GM23248 (cell line): ENCODE data around the gene MFNG. TPM values are rescaled to one million over a fixed set of nuclear protein-coding genes. Genes with fewer than 3 reads are reported as not detected.
A peak's percentile ranks its signal among the peaks of the same experiment; 100 is the strongest.

Source experiments
- DNase-seq: peaks from one replicate; pipeline ENCODE4 v3.0.0-alpha.2; 2015
- H2AFZ ChIP-seq: fragments of 200-600 bp; sonication (generic); 2 replicates; pipeline ENCODE4 v1.6.1; 2016; ENCODE audit warnings: antibody characterized with exemption
- H3F3A ChIP-seq: fragments of 200-600 bp; sonication (generic); 2 replicates; pipeline ENCODE4 v1.6.1; 2016; ENCODE audit warnings: mild to moderate bottlenecking, antibody characterized with exemption, mixed run types; ENCODE audit not compliant: insufficient read depth
- H3K27ac ChIP-seq: fragments of 200-600 bp; sonication (generic); 2 replicates; pipeline ENCODE4 v1.5.1; 2016; ENCODE audit warnings: mild to moderate bottlenecking
- H3K27me3 ChIP-seq: fragments of 200-600 bp; sonication (generic); replicated peaks from 2 replicates; pipeline ENCODE4 v1.6.1; 2016; ENCODE audit warnings: mild to moderate bottlenecking; ENCODE audit not compliant: insufficient read depth
- H3K36me3 ChIP-seq: fragments of 200-600 bp; sonication (generic); 2 replicates; pipeline ENCODE4 v1.6.1; 2016; ENCODE audit warnings: low read depth, mild to moderate bottlenecking
- H3K4me1 ChIP-seq: fragments of 200-600 bp; sonication (generic); 2 replicates; pipeline ENCODE4 v1.6.1; 2016; ENCODE audit warnings: mild to moderate bottlenecking; ENCODE audit not compliant: insufficient read depth
- H3K4me2 ChIP-seq: fragments of 200-600 bp; sonication (generic); one replicate; pipeline ENCODE4 v1.6.1; 2016; ENCODE audit warnings: mild to moderate bottlenecking; ENCODE audit not compliant: unreplicated experiment
- H3K4me3 ChIP-seq: fragments of 200-600 bp; sonication (generic); 2 replicates; pipeline ENCODE4 v1.5.1; 2016; ENCODE audit warnings: mild to moderate bottlenecking
- H3K79me2 ChIP-seq: fragments of 200-600 bp; sonication (generic); 2 replicates; pipeline ENCODE4 v1.6.1; 2016; ENCODE audit warnings: mild to moderate bottlenecking; ENCODE audit not compliant: insufficient read depth
- H3K9ac ChIP-seq: fragments of 200-600 bp; sonication (generic); 2 replicates; pipeline ENCODE4 v1.6.1; 2016; ENCODE audit warnings: mild to moderate bottlenecking
- H3K9me2 ChIP-seq: fragments of 200-600 bp; sonication (generic); 2 replicates; pipeline ENCODE4 v1.6.1; 2016; ENCODE audit warnings: mixed run types, mild to moderate bottlenecking, moderate library complexity; ENCODE audit not compliant: insufficient read depth
- H3K9me3 ChIP-seq: fragments of 200-600 bp; sonication (generic); one replicate; pipeline ENCODE4 v1.6.1; 2017; ENCODE audit warnings: low read depth
- H4K20me1 ChIP-seq: fragments of 200-600 bp; sonication (generic); 2 replicates; pipeline ENCODE4 v1.6.0; 2016; ENCODE audit not compliant: insufficient read depth
- EZH2 ChIP-seq: fragments of 200-600 bp; sonication (generic); IDR thresholded peaks from 2 replicates; pipeline ENCODE4 v1.6.1; 2018; ENCODE audit warnings: antibody characterized with exemption, mild to moderate bottlenecking; ENCODE audit not compliant: insufficient read depth, poor library complexity, severe bottlenecking
- EZH2phosphoT487 ChIP-seq: fragments of 200-600 bp; sonication (generic); IDR thresholded peaks from 2 replicates; pipeline ENCODE4 v1.6.1; 2018; ENCODE audit warnings: antibody characterized with exemption, moderate library complexity, mild to moderate bottlenecking, low read depth; ENCODE audit not compliant: insufficient read depth
- WGBS, 2 experiments: methylation state at CpG; one replicate each; pipeline ENCODE4 v1.1.6; 2015 to 2017; ENCODE audit warnings: low lambda C conversion rate in 2 of 2, low coverage in 1 of 2; ENCODE audit errors: missing lambda C conversion rate in 2 of 2; 5-methylcytosine and 5-hydroxymethylcytosine counted together
- in situ Hi-C: fragments of 300-500 bp; cut with MboI; formaldehyde crosslinking; loops from 2 replicates; pipeline ENCODE4 v1.15.0; 2020
- polyA plus RNA-seq: library from polyadenylated mRNA; unstranded; fragments of >200 nt; fragmentation: Nextera tagmentation; extraction: Ambion mirVana; gene quantifications from 2 replicates; pipeline ENCODE4 v1.2.1, GENCODE V29; 2016
- total RNA-seq: library from RNA; depleted of rRNA; stranded (reverse); fragments of >200 nt; shearing (Covaris generic); gene quantifications from 2 replicates; pipeline ENCODE4 v1.2.3, GENCODE V29; 2014; rRNA removed

MFNG gene
- total RNA-seq: not detected in 2 replicates
- polyA plus RNA-seq: 0.32 TPM in 1 of 2 replicates, not detected in the other

- no peaks in the 10 kb centered on the region for H3K36me3 ChIP-seq
- H3K9me3 ChIP-seq: no peaks in the 10 kb centered on the region
- peak; percentile 68 for DNase-seq
- no peaks in the 10 kb centered on the region for H3K9me2 ChIP-seq
- H3K27me3 ChIP-seq: 0 out of 2 replicates have a peak, but pooled peaks cover 6% of the 10 kb centered on the region
- H3K9ac ChIP-seq: no peak within 1 kb of the TSS
- no peaks in the 10 kb centered on the region for H4K20me1 ChIP-seq
- in situ Hi-C loops: no loop called here
- no peak for TF ChIP-seq EZH2
- TF ChIP-seq EZH2phosphoT487: no peak
- H3F3A ChIP-seq: no peaks in the 10 kb centered on the region
- peaks cover 4% of the 10 kb centered on the region; the same call in 1 of the 2 replicates for H3K4me1 ChIP-seq
- no peak within 1 kb of the TSS for H2AFZ ChIP-seq
- H3K27ac ChIP-seq: no peak within 1 kb of the TSS
- WGBS, 2 experiments: 7% methylated on average over 18 to 23 of the region's 24 CpGs
- no peak within 1 kb of the TSS for H3K4me3 ChIP-seq
- no peaks in the 10 kb centered on the region for H3K79me2 ChIP-seq
- no peak within 1 kb of the TSS for H3K4me2 ChIP-seq
Observed at GRCh38 chr22:37486224-37486845, at the start of gene MFNG. Gene MFNG, minus strand, starts transcription at chr22:37486384. Its CDS starts 207 bp downstream, at chr22:37486177.

DNA sequence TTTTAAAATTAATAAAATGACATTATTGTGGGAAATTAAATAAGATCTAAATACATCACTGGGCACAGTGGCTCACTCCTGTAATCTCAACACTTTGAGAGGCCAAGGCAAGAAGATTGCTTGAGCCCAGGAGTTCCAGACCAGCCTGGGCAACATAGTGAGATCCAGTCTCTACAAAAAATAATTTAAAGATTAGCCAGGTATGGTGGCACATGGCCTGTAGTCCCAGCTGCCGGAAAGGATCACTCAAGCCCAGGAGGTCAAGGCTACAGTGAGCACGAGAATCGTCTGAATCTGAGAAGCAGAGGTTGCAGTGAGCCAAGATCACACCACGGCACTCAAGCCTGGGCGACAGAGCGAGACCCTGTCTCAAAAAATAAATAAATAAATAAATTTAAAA is 49.0 kb upstream of the MFNG start:
- Histone ChIP-seq H3K4me1 (peaks cover 14% of the 10 kb centered on the region), H4K20me1 (no peaks in the 10 kb centered on the region), H3K9me3 (no peaks in the 10 kb centered on the region), H3K4me2 (no peak overlapping the region), H2AFZ (no peak overlapping the region), H3K4me3 (no peak overlapping the region), H3K79me2 (no peaks in the 10 kb centered on the region), H3K27ac (no peak overlapping the region), H3F3A (peaks cover 20% of the 10 kb centered on the region), H3K27me3 (no peaks in the 10 kb centered on the region), H3K9ac (no peak overlapping the region), H3K9me2 (no peaks in the 10 kb centered on the region), H3K36me3 (no peaks in the 10 kb centered on the region)
- in situ Hi-C loops: loop anchor here (10.0 kb wide), 1 partner anchor 60 kb away; no protein-coding TSS in a partner anchor
- TF ChIP-seq EZH2 (no peak), EZH2phosphoT487 (no peak)
- WGBS, 2 experiments: 89 to 95% methylated on average over 6 of the region's 6 CpGs
- no peak for DNase-seq

- TF ChIP-seq EZH2phosphoT487 (no peak), EZH2 (no peak)
- Histone ChIP-seq H3F3A (peaks cover 20% of the 10 kb centered on the region), H4K20me1 (no peaks in the 10 kb centered on the region), H3K27me3 (no peaks in the 10 kb centered on the region), H3K4me3 (no peak overlapping the region), H2AFZ (no peak overlapping the region), H3K79me2 (no peaks in the 10 kb centered on the region), H3K4me2 (peak overlapping the region; percentile 13), H3K9me2 (no peaks in the 10 kb centered on the region), H3K4me1 (peaks cover 14% of the 10 kb centered on the region), H3K9me3 (no peaks in the 10 kb centered on the region), H3K36me3 (no peaks in the 10 kb centered on the region), H3K27ac (no peak overlapping the region), H3K9ac (no peak overlapping the region)
- in situ Hi-C loops: loop anchor here (10.0 kb wide), 1 partner anchor 60 kb away; no protein-coding TSS in a partner anchor
- WGBS, 2 experiments: 93 to 94% methylated on average over 3 of the region's 3 CpGs
- DNase-seq: no peak
Observed at GRCh38 chr22:37534445-37534844, 48.3 kb upstream of the MFNG start.

GRCh38 chr22:37533995-37534394 is 47.8 kb upstream of the MFNG start:
- H3K27me3 ChIP-seq: no peaks in the 10 kb centered on the region
- no peak overlapping the region for H3K9ac ChIP-seq
- H3K36me3 ChIP-seq: no peaks in the 10 kb centered on the region
- no peak overlapping the region for H3K4me3 ChIP-seq
- H4K20me1 ChIP-seq: no peaks in the 10 kb centered on the region
- peaks cover 14% of the 10 kb centered on the region for H3K4me1 ChIP-seq
- in situ Hi-C loops: loop anchor here (10.0 kb wide), 1 partner anchor 61 kb away; no protein-coding TSS in a partner anchor
- no peaks in the 10 kb centered on the region for H3K9me3 ChIP-seq
- no peaks in the 10 kb centered on the region for H3K9me2 ChIP-seq
- no peak for TF ChIP-seq EZH2phosphoT487
- no peak for TF ChIP-seq EZH2
- H2AFZ ChIP-seq: no peak overlapping the region
- peak; percentile 86 for DNase-seq
- no peak overlapping the region for H3K27ac ChIP-seq
- 5 to 9% methylated on average over 9 of the region's 9 CpGs for WGBS, 2 experiments
- H3K79me2 ChIP-seq: no peaks in the 10 kb centered on the region
- H3F3A ChIP-seq: peaks cover 20% of the 10 kb centered on the region
- peak overlapping the region; percentile 36 for H3K4me2 ChIP-seq
